ENCODE data around the gene LYL1.

DNA sequence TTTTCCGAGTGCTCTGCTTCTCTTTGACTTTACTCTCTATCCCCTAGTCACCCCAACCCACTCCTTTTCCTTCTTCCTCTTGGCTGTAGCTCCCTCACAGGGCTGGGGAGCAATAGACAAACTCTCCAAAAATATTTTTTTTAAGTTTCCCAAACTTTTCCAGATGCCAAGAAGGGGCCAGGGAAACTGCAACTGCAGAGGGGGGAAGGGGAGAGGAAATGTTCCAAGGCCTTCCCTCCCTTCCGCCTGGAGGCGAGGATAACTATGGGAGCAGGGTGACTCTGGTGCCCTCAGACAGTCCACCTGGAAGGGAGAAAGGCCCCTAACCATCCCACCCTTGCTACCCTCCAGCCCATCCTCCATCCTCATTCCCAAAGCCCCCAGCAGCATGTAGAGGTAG lies 49.4 kb downstream of the LYL1 start:
- TF ChIP-seq, protein P1, sequence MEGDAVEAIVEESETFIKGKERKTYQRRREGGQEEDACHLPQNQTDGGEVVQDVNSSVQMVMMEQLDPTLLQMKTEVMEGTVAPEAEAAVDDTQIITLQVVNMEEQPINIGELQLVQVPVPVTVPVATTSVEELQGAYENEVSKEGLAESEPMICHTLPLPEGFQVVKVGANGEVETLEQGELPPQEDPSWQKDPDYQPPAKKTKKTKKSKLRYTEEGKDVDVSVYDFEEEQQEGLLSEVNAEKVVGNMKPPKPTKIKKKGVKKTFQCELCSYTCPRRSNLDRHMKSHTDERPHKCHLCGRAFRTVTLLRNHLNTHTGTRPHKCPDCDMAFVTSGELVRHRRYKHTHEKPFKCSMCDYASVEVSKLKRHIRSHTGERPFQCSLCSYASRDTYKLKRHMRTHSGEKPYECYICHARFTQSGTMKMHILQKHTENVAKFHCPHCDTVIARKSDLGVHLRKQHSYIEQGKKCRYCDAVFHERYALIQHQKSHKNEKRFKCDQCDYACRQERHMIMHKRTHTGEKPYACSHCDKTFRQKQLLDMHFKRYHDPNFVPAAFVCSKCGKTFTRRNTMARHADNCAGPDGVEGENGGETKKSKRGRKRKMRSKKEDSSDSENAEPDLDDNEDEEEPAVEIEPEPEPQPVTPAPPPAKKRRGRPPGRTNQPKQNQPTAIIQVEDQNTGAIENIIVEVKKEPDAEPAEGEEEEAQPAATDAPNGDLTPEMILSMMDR (IDR thresholded peaks at IDR 0.05; ENCODE audit: insufficient read depth, low read length) = no peak
- TF ChIP-seq POLR2AphosphoS5 (IDR thresholded peaks at IDR 0.05; ENCODE audit: low read depth) = no peak
- TF ChIP-seq, protein P2, sequence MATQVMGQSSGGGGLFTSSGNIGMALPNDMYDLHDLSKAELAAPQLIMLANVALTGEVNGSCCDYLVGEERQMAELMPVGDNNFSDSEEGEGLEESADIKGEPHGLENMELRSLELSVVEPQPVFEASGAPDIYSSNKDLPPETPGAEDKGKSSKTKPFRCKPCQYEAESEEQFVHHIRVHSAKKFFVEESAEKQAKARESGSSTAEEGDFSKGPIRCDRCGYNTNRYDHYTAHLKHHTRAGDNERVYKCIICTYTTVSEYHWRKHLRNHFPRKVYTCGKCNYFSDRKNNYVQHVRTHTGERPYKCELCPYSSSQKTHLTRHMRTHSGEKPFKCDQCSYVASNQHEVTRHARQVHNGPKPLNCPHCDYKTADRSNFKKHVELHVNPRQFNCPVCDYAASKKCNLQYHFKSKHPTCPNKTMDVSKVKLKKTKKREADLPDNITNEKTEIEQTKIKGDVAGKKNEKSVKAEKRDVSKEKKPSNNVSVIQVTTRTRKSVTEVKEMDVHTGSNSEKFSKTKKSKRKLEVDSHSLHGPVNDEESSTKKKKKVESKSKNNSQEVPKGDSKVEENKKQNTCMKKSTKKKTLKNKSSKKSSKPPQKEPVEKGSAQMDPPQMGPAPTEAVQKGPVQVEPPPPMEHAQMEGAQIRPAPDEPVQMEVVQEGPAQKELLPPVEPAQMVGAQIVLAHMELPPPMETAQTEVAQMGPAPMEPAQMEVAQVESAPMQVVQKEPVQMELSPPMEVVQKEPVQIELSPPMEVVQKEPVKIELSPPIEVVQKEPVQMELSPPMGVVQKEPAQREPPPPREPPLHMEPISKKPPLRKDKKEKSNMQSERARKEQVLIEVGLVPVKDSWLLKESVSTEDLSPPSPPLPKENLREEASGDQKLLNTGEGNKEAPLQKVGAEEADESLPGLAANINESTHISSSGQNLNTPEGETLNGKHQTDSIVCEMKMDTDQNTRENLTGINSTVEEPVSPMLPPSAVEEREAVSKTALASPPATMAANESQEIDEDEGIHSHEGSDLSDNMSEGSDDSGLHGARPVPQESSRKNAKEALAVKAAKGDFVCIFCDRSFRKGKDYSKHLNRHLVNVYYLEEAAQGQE (IDR thresholded peaks at IDR 0.05; ENCODE audit: insufficient replicate concordance, low read depth) = no peak

Measured in HL-60 (cell line).